Hepatocyte (in vitro differentiated cells): ENCODE data around the gene POLR3B.

Source experiments
- EZH2 ChIP-seq: fragments of 200-600 bp; sonication (generic); IDR thresholded peaks from 2 replicates; pipeline ENCODE4 v1.6.1; 2016; ENCODE audit warnings: antibody characterized with exemption, mild to moderate bottlenecking, borderline replicate concordance
- TF ChIP-seq, protein P1 (sequence below): fragments of 200-600 bp; sonication (generic); IDR thresholded peaks from 2 replicates; pipeline ENCODE4 v1.5.1; 2016; ENCODE audit warnings: antibody characterized with exemption, mild to moderate bottlenecking; ENCODE audit not compliant: poor library complexity

DNA sequence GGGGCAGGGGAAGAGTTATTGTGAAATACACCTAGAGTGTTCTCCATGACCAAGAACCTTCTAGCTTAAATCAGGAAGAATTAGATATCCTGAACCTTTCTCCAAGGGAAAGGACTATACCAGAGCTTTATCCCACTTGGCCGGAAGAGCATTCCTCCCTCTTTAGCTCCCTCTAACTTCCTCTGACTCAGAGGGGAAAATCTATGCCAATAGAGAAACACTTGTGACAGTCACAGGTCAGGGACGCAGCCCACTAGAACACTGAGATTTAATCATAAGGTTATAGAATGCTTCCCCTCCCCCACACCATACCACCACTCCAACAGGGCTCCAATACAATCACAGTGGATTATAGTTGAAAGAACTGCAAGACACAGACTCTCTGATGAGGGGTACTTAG, 169.8 kb downstream of the POLR3B start:
- TF ChIP-seq, protein P1, sequence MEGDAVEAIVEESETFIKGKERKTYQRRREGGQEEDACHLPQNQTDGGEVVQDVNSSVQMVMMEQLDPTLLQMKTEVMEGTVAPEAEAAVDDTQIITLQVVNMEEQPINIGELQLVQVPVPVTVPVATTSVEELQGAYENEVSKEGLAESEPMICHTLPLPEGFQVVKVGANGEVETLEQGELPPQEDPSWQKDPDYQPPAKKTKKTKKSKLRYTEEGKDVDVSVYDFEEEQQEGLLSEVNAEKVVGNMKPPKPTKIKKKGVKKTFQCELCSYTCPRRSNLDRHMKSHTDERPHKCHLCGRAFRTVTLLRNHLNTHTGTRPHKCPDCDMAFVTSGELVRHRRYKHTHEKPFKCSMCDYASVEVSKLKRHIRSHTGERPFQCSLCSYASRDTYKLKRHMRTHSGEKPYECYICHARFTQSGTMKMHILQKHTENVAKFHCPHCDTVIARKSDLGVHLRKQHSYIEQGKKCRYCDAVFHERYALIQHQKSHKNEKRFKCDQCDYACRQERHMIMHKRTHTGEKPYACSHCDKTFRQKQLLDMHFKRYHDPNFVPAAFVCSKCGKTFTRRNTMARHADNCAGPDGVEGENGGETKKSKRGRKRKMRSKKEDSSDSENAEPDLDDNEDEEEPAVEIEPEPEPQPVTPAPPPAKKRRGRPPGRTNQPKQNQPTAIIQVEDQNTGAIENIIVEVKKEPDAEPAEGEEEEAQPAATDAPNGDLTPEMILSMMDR: no peak
- no peak for TF ChIP-seq EZH2
